ENCODE measurements around the gene CROT. TPM values are rescaled to one million over a fixed set of nuclear protein-coding genes. Genes with fewer than 3 reads are reported as not detected.

Gene CROT
- total RNA-seq, 3 donors from 2014 or later (not counting 1 experiment from before 2014, with no cell fraction given): 17.5 to 19.0 (median 17.9) TPM

- no peaks in the 10 kb centered on the region for H3K4me1 Mint-ChIP-seq
- peak; percentile 48 to 85 for DNase-seq
- no peaks in the 10 kb centered on the region for H3K9me3 Mint-ChIP-seq
- Histone ChIP-seq H3K36me3 (ENCODE audit: control insufficient read depth, insufficient read depth, low read length) (no peaks in the 10 kb centered on the region), H3K9me3 (ENCODE audit: control insufficient read depth, insufficient read depth, low read length) (no peaks in the 10 kb centered on the region), H3K27me3 (ENCODE audit: control insufficient read depth, insufficient read depth, low read length) (no peaks in the 10 kb centered on the region), H3K27ac (ENCODE audit: low read length) (no peak overlapping the region), H3K4me3 (ENCODE audit: low read length) (no peak overlapping the region), H3K4me1 (ENCODE audit: control insufficient read depth, insufficient read depth, low read length) (no peaks in the 10 kb centered on the region)
- intact Hi-C loops (cut with micrococcal nuclease): loop anchor here (1.0 kb wide), 2 partner anchors 104 to 575 kb away; no protein-coding TSS in a partner anchor
- H3K4me3 Mint-ChIP-seq: no peak overlapping the region
- WGBS (ENCODE audit: insufficient coverage): 50% methylated on average over 2 of the region's 2 CpGs
- H3K27ac Mint-ChIP-seq: no peak overlapping the region
- TF ChIP-seq CTCF (IDR thresholded peaks at IDR 0.05): peak; percentile 99
- H3K27me3 Mint-ChIP-seq (ENCODE audit: low read depth in 2 of 2): peaks cover 2 to 8% of the 10 kb centered on the region in 2 donors
- no peaks in the 10 kb centered on the region for H3K36me3 Mint-ChIP-seq
- peak; percentile 90 to 100 (median 99) for ATAC-seq
Observed at GRCh38 chr7:87312215-87312865, 33.1 kb upstream of the CROT start.

- Histone ChIP-seq H3K4me1 (ENCODE audit: control insufficient read depth, insufficient read depth, low read length) (peaks cover 12% of the 10 kb centered on the region), H3K36me3 (ENCODE audit: control insufficient read depth, insufficient read depth, low read length) (no peaks in the 10 kb centered on the region), H3K27me3 (ENCODE audit: control insufficient read depth, insufficient read depth, low read length) (no peaks in the 10 kb centered on the region), H3K27ac (ENCODE audit: low read length) (no peak overlapping the region), H3K9me3 (ENCODE audit: control insufficient read depth, insufficient read depth, low read length) (no peaks in the 10 kb centered on the region), H3K4me3 (ENCODE audit: low read length) (no peak overlapping the region)
- ATAC-seq: no peak
- TF ChIP-seq CTCF (IDR thresholded peaks at IDR 0.05): no peak
- 83% methylated on average over 2 of the region's 3 CpGs for WGBS (ENCODE audit: insufficient coverage)
- Mint-ChIP-seq H3K4me3 (no peak overlapping the region), H3K27ac (no peak overlapping the region), H3K36me3 (no peaks in the 10 kb centered on the region), H3K4me1 (peaks cover 0 to 5% of the 10 kb centered on the region in 2 donors), H3K27me3 (ENCODE audit: low read depth in 2 of 2) (no peaks in the 10 kb centered on the region), H3K9me3 (no peaks in the 10 kb centered on the region)
- no peak for DNase-seq
- intact Hi-C loops (cut with micrococcal nuclease): no loop called here
Observed at GRCh38 chr7:87316097-87316700, 29.3 kb upstream of the CROT start.

- Mint-ChIP-seq H3K4me3 (no peak overlapping the region), H3K9me3 (no peaks in the 10 kb centered on the region), H3K36me3 (no peaks in the 10 kb centered on the region), H3K27ac (no peak overlapping the region), H3K27me3 (ENCODE audit: low read depth in 2 of 2) (no peaks in the 10 kb centered on the region), H3K4me1 (peaks cover 0 to 5% of the 10 kb centered on the region in 2 donors)
- Histone ChIP-seq H3K27ac (ENCODE audit: low read length) (no peak overlapping the region), H3K9me3 (ENCODE audit: control insufficient read depth, insufficient read depth, low read length) (no peaks in the 10 kb centered on the region), H3K27me3 (ENCODE audit: control insufficient read depth, insufficient read depth, low read length) (no peaks in the 10 kb centered on the region), H3K4me1 (ENCODE audit: control insufficient read depth, insufficient read depth, low read length) (peaks cover 12% of the 10 kb centered on the region), H3K36me3 (ENCODE audit: control insufficient read depth, insufficient read depth, low read length) (no peaks in the 10 kb centered on the region), H3K4me3 (ENCODE audit: low read length) (no peak overlapping the region)
- WGBS (ENCODE audit: insufficient coverage): 33% methylated on average over 1 of the region's 1 CpG
- TF ChIP-seq CTCF (IDR thresholded peaks at IDR 0.05): no peak
- ATAC-seq: no peak
- DNase-seq: no peak
- intact Hi-C loops (cut with micrococcal nuclease): no loop called here
Observed at GRCh38 chr7:87316846-87317552, 28.5 kb upstream of the CROT start.

All from natural killer cell (primary cell).